CD4-positive, alpha-beta T cell treated with Interferon gamma for 1 hour (primary cell): ENCODE data around the gene OGG1.

Experiments used
- DNase-seq: peaks from one replicate; pipeline ENCODE4 v3.0.0-alpha.2; 2020

OGG1 gene

GRCh38 chr3:9729419-9729818 lies 20.3 kb upstream of the OGG1 start:
- no peak for DNase-seq

GRCh38 chr3:9730657-9731205 lies 19.0 kb upstream of the OGG1 start:
- no peak for DNase-seq

GRCh38 chr3:9731206-9732079 lies 18.3 kb upstream of the OGG1 start, which contains the start of gene BRPF1:
TSS of gene BRPF1 (plus strand) at chr3:9731735. CDS start at chr3:9734141, 2,406 bp downstream.
- DNase-seq, result peak; percentile 100

DNA sequence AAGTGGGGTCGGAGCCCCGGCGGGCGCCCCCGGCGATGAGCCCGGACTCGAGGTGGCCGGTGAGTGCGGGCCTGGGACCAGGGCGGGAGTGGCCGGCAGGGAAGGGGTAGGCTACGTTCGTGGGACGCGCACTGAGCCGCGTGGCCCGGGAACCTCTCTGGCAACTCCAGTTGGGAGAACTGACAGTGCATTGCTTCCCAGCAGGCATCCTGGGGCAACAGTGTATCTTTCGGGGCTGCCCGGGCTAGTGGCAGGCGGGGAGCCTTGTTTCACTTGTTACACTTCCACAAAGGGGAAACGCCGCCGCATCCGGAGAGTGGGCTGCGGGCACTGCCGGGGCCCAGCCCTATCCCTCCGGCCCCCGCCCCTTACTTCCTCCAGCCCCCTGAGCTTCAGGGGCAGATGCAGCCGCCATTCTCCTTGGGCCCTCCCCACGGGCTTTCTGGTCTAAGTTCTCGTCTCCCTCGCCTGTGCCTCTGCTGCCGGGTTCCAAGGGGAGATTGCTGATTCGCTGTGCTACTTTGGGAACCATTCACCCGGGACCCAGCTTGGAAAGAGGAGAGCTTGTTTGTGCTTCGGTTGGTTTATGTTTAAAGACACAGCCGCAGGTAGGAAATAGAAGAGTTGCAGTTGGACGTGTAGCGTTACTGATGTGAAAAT lies 17.5 kb upstream of the OGG1 start:
- DNase-seq, result peak; percentile 35

GRCh38 chr3:9732740-9733115 lies 17.0 kb upstream of the OGG1 start:
- DNase-seq, result no peak

GRCh38 chr3:9736831-9737230 lies 12.9 kb upstream of the OGG1 start:
- no peak for DNase-seq

DNA sequence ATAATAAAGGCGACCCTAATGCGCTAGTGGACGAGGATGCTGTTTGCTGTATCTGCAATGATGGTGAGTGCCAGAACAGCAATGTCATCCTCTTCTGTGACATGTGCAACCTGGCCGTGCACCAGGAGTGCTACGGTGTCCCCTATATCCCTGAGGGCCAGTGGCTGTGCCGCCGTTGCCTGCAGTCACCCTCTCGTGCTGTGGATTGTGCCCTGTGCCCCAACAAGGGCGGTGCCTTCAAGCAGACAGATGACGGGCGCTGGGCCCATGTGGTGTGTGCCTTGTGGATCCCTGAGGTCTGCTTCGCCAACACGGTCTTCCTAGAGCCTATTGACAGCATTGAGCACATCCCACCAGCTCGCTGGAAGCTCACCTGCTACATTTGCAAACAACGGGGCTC lies 10.6 kb upstream of the OGG1 start:
- no peak for DNase-seq

DNA sequence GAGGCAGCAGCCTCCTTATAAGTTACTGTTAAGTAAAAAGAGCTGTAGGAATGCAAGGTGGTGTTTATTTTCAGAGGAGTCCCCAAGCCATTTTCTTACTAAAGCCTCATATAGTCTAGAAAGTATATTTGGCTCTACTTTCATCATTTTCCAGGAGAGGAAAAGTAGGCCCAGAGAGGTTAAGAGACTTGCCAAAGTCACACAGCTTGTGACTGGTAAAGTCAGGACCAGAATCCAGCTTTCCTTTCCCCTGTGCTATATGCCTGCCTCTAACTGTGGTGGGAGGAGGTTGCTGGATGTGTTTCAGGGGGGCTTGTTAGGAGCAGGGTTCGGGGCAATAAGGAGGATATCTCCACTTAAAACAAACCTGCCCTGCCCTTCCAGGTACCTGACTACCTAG lies 7.2 kb upstream of the OGG1 start:
- DNase-seq, result no peak

- no peak for DNase-seq
Measured at GRCh38 chr3:9743548-9743947, 6.2 kb upstream of the OGG1 start.

DNA sequence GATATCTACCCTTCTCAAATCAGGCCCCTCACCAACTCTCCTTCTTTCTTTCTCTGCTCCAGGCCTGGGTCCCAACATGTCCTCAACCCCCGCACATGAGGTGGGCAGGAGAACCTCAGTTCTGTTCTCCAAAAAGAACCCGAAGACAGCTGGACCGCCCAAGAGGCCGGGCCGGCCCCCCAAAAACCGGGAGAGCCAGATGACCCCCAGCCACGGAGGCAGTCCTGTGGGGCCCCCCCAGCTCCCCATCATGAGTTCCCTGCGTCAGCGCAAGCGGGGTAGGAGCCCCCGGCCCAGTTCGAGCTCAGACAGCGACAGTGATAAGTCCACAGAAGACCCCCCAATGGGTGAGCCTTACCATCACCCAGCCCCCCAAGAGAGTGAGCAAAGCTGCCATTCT lies 5.6 kb upstream of the OGG1 start:
- DNase-seq, result no peak

DNA sequence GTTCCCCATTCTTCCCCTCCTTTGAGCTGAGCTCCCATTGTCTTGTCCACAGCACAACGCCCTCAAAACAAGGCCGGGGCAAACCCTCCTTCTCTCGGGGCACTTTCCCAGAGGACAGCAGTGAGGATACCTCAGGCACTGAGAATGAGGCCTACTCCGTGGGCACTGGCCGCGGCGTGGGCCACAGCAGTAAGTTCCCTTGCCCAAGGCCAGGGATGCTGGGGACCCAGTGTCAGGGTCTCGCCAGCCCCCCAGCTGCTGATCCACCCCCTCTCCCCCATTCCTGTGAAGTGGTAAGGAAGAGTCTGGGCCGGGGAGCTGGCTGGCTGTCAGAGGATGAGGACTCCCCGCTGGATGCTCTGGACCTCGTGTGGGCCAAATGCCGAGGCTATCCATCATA lies 4.2 kb upstream of the OGG1 start:
- no peak for DNase-seq

DNA sequence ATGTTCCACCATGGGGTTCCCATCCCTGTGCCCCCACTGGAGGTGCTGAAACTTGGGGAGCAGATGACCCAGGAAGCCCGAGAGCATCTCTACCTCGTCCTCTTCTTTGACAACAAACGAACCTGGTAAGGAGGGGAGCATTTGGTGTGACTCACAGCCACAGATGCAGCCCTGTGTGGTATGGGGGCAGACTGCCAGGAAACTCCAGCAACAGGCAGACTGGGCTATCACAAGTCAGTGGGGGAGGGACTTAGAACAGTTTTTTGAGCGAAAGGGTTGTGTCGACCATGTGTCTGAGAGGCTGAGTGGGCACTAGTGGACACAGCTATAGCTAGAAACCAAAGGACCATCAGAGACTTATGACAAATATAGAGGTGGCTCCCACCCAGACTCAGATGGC lies 3.4 kb upstream of the OGG1 start:
- no peak for DNase-seq

- DNase-seq, result no peak
Measured at GRCh38 chr3:9747267-9747666, 2.5 kb upstream of the OGG1 start.

DNA sequence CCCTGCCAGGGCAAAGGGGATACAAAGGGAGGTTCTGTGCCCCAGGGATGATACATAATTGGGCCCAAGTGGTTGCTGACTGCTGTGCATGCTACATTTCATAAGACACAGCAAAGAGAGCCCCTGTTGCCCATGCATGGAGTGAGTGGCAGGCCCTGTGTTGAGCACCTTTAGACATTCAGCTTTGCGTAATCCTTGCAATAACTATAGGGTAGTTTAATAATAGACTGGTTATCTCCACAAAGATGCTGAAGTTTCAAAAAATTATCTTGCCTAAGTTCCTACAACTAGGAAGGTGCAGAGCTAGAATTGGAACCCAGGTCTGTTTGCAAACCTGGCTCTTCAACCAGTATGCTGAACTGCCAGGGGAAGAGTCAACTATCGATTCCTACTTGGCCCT lies 1.7 kb upstream of the OGG1 start:
- no peak for DNase-seq

DNA sequence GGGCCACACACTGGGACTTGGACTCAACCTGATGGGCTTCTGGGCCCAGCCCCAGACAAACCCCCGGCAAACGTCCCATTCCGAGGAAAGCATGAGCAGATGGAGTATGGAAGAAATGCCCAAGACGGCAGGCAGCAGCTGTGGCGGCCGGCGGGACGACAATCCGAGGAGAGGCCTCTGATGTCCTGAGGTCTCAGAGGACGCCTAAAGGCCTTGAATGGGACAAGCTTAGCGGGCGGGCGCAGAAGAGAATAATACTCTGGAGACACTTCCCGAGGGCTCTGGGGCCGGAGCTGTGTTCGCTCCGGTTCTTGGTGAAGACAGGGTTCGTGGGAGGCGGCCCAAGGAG lies 482 bp upstream of the OGG1 start:
- DNase-seq, result no peak

DNA sequence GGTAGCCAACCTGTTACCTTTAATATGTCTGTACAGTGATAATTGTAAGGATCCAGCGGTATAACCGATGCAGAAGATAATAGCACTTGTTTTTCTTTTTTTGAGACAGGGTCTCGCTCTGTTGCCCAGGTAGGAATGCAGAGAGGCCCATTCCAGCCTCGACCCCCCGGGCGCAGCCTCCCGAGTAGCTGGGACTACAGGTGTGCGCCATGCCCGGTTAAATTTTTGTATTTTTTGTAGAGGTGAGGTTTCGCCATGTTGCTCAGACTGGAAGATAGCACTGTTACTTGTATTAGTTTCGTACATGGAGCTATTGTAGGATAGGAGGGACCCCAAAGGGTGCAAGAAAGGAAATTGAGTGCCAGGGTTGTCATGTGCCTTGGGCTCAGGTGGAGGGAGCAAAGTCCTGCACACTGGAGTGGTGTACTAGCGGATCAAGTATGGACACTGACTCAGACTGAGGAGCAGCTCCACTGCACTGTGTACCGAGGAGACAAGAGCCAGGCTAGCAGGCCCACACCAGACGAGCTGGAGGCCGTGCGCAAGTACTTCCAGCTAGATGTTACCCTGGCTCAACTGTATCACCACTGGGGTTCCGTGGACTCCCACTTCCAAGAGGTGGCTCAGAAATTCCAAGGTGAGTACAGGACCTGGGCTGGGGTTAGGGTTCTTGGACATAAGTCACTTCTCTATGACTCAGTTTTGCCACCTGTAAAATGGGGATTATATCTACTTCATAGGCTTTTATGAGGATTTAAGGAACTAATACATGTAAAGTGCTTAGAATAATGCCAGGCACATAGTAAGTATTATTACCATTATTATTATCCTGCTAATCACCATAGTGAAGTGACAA lies 1.0 kb downstream of the OGG1 start:
- no peak for DNase-seq

- DNase-seq, result no peak
Measured at GRCh38 chr3:9754678-9755077, 4.9 kb downstream of the OGG1 start.

DNA sequence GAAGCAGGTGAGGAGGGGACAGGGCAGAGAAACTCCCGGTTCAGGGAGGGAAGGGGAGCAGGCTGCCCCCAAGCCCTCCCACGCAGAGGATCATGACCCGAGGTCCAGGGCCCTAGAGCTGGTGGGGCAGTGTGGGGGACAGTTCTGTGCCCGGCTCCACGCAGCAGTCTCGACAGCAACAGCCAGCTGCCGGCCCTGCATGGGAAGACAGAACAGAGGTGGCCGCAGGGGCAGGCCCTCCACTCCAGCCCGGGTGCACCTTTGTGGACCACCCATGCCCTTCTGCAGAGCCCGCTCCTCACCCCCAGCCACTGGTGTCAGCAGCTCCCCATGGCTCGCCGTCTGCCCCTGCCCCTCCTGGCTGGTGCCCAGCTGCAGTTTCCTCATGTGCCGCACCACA lies 7.7 kb downstream of the OGG1 start:
- DNase-seq, result no peak

- DNase-seq, result no peak
Measured at GRCh38 chr3:9760779-9761505, 11.2 kb downstream of the OGG1 start.

DNA sequence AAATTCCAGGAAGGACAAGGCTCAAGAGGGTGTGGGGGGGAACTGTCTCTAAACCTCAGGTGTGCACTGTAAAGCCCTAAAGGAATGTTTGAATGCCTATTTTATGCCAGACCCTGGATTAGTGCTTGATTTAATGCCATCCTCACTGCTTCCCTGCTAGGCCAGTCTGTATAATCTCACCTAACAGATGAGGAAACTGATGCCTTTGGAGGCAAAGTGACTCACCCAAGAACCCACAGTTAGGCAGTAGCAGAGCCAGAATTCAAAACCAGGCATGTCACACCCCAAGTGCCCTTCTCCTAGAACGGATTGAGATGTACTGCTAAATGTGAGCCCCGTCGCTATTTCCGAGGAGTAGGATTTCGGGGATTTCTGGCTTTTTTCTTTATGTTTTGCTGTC lies 12.2 kb downstream of the OGG1 start:
- DNase-seq, result no peak

GRCh38 chr3:9762871-9763270 lies 13.1 kb downstream of the OGG1 start:
- DNase-seq, result no peak

- no peak for DNase-seq
Measured at GRCh38 chr3:9765865-9766264, 16.1 kb downstream of the OGG1 start.

GRCh38 chr3:9767418-9767817 lies 17.7 kb downstream of the OGG1 start:
- peak; percentile 22 for DNase-seq
